Neural progenitor cell (in vitro differentiated cells): ENCODE measurements around the gene LMO1. TPM values are rescaled to one million over a fixed set of nuclear protein-coding genes. Genes with fewer than 3 reads are reported as not detected.

Experiments used
- DNase-seq: peaks from one replicate; pipeline ENCODE4 v3.0.0-alpha.2; 2016; ENCODE audit warnings: low spot score
- H2AFZ ChIP-seq: fragments of 200-600 bp; sonication (generic); replicated peaks from 2 replicates; pipeline ENCODE4 v1.6.1; 2016; ENCODE audit warnings: antibody characterized with exemption
- H3F3A ChIP-seq: fragments of 200-600 bp; sonication (generic); 2 replicates; pipeline ENCODE4 v1.6.1; 2016; ENCODE audit warnings: antibody characterized with exemption, low read depth
- H3K27ac ChIP-seq: fragments of 200-600 bp; sonication (generic); 2 replicates; pipeline ENCODE4 v1.5.1; 2016; ENCODE audit warnings: mild to moderate bottlenecking
- H3K27me3 ChIP-seq: fragments of 200-600 bp; sonication (generic); 2 replicates; pipeline ENCODE4 v1.6.1; 2016; ENCODE audit warnings: mild to moderate bottlenecking, moderate library complexity
- H3K36me3 ChIP-seq: fragments of 200-600 bp; sonication (generic); 2 replicates; pipeline ENCODE4 v1.5.1; 2016
- H3K4me1 ChIP-seq: fragments of 200-600 bp; sonication (generic); 2 replicates; pipeline ENCODE4 v1.6.1; 2016; ENCODE audit warnings: mixed run types
- H3K4me2 ChIP-seq: fragments of 200-600 bp; sonication (generic); 2 replicates; pipeline ENCODE4 v1.6.1; 2016
- H3K4me3 ChIP-seq: fragments of 200-600 bp; sonication (generic); 2 replicates; pipeline ENCODE4 v1.5.1; 2016
- H3K79me2 ChIP-seq: fragments of 200-600 bp; sonication (generic); 2 replicates; pipeline ENCODE4 v1.6.1; 2016; ENCODE audit warnings: low read depth
- H3K9ac ChIP-seq: fragments of 200-600 bp; sonication (generic); 2 replicates; pipeline ENCODE4 v1.6.1; 2016
- H3K9me3 ChIP-seq: fragments of 200-600 bp; sonication (generic); 2 replicates; pipeline ENCODE4 v1.5.1; 2016; ENCODE audit warnings: low read depth
- H4K20me1 ChIP-seq: fragments of 200-600 bp; sonication (generic); 2 replicates; pipeline ENCODE4 v1.6.1; 2016; ENCODE audit warnings: low read depth
- H3K27ac Mint-ChIP-seq: 3 replicates; pipeline ENCODE4 v1.8.0; 2021; ENCODE audit warnings: mixed read lengths
- H3K27me3 Mint-ChIP-seq: 2 replicates; pipeline ENCODE4 v1.8.0; 2022; ENCODE audit warnings: low read depth, mild to moderate bottlenecking, inconsistent platforms, moderate library complexity, mixed read lengths; ENCODE audit not compliant: insufficient read depth
- H3K36me3 Mint-ChIP-seq: 3 replicates; pipeline ENCODE4 v1.8.0; 2021; ENCODE audit warnings: mixed read lengths
- H3K4me1 Mint-ChIP-seq: 3 replicates; pipeline ENCODE4 v1.8.0; 2021; ENCODE audit warnings: mixed read lengths
- H3K4me3 Mint-ChIP-seq: 3 replicates; pipeline ENCODE4 v1.8.0; 2021; ENCODE audit warnings: mild to moderate bottlenecking, moderate library complexity, mixed read lengths
- H3K9me3 Mint-ChIP-seq: 3 replicates; pipeline ENCODE4 v1.8.0; 2020; ENCODE audit warnings: mixed read lengths
- EZH2 ChIP-seq: fragments of 200-600 bp; sonication (generic); IDR thresholded peaks from 2 replicates; pipeline ENCODE4 v1.6.1; 2017; ENCODE audit warnings: antibody characterized with exemption, mild to moderate bottlenecking, moderate library complexity
- EZH2phosphoT487 ChIP-seq: fragments of 200-600 bp; sonication (generic); IDR thresholded peaks from 2 replicates; pipeline ENCODE4 v1.6.1; 2017; ENCODE audit warnings: antibody characterized with exemption
- total RNA-seq: library from RNA; depleted of rRNA; stranded (reverse); fragments of >200 nt; gene quantifications from 2 replicates; pipeline ENCODE4 v1.2.3, GENCODE V29; 2015; ENCODE audit warnings: low replicate concordance
- TF ChIP-seq, protein P1 (sequence below): fragments of 200-600 bp; sonication (generic); IDR thresholded peaks from 2 replicates; pipeline ENCODE4 v1.5.1; 2017; ENCODE audit warnings: antibody characterized with exemption, mild to moderate bottlenecking

LMO1 gene
- total RNA-seq, 1 donor from 2014 or later: 2.9 TPM

DNA sequence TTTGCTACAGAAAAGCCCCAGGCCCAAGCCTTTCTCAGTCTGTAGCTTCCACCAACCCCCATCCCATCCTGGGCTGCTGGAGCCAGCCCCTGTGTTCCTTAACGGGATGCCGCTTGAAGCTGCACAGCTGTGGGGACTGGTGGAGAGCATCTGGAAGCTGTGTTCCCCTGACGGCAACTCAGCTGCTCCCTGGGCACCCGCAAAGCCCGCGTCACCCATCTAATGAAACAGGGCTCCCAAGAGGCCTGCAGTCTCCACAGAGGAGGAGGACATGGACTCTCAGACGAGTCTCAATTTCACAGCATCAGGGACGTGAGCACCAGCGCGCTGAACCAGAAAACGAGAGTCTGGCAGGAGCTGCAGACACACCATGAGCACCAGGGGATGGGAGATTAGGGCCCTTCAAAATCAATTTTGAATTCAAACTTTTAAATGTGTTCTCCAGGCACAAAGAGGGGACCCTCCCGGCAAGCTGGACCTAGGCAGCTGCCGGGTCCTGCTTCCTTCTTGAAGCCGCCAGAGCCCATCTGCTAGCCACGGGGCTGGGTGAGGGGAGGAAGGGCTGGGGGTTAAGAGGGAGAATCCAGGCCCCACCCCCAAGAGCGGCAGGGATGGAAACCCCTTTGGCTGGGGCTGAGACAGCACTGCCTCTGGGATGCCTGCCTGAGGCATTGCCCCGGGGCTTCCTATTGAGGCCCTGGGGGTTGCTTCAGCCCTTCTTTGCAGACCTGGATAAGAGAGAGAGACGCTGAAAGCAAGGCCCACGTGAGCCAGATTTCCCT, 21.0 kb downstream of the LMO1 start:
- no peak overlapping the region for H3K4me3 ChIP-seq
- Mint-ChIP-seq H3K4me1 (peaks cover 56% of the 10 kb centered on the region), H3K9me3 (peaks cover 6% of the 10 kb centered on the region), H3K4me3 (peak overlapping the region; percentile 60), H3K36me3 (peaks cover 2% of the 10 kb centered on the region), H3K27ac (peak overlapping the region; percentile 93), H3K27me3 (peaks cover 14% of the 10 kb centered on the region)
- TF ChIP-seq EZH2 (no peak), EZH2phosphoT487 (no peak)
- TF ChIP-seq, protein P1, sequence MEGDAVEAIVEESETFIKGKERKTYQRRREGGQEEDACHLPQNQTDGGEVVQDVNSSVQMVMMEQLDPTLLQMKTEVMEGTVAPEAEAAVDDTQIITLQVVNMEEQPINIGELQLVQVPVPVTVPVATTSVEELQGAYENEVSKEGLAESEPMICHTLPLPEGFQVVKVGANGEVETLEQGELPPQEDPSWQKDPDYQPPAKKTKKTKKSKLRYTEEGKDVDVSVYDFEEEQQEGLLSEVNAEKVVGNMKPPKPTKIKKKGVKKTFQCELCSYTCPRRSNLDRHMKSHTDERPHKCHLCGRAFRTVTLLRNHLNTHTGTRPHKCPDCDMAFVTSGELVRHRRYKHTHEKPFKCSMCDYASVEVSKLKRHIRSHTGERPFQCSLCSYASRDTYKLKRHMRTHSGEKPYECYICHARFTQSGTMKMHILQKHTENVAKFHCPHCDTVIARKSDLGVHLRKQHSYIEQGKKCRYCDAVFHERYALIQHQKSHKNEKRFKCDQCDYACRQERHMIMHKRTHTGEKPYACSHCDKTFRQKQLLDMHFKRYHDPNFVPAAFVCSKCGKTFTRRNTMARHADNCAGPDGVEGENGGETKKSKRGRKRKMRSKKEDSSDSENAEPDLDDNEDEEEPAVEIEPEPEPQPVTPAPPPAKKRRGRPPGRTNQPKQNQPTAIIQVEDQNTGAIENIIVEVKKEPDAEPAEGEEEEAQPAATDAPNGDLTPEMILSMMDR: no peak
- H3K36me3 ChIP-seq: no peaks in the 10 kb centered on the region
- H3K4me2 ChIP-seq: peak overlapping the region; percentile 57
- H3K27ac ChIP-seq: peak overlapping the region; percentile 60
- no peaks in the 10 kb centered on the region for H3K27me3 ChIP-seq
- H2AFZ ChIP-seq: peak overlapping the region; percentile 91
- peak; percentile 51 for DNase-seq
- no peaks in the 10 kb centered on the region for H3K9me3 ChIP-seq
- H3K9ac ChIP-seq: no peak overlapping the region
- H3K4me1 ChIP-seq: peaks cover 28% of the 10 kb centered on the region
- H3K79me2 ChIP-seq: peaks cover 41% of the 10 kb centered on the region
- H4K20me1 ChIP-seq: no peaks in the 10 kb centered on the region
- H3F3A ChIP-seq: peaks cover 34% of the 10 kb centered on the region

- H3F3A ChIP-seq: peaks cover 34% of the 10 kb centered on the region
- DNase-seq: no peak
- no peak overlapping the region for H3K9ac ChIP-seq
- peak overlapping the region; percentile 91 for H2AFZ ChIP-seq
- peaks cover 28% of the 10 kb centered on the region for H3K4me1 ChIP-seq
- H3K4me2 ChIP-seq: peak overlapping the region; percentile 57
- H3K4me3 Mint-ChIP-seq: no peak overlapping the region
- H3K9me3 ChIP-seq: no peaks in the 10 kb centered on the region
- peaks cover 35% of the 10 kb centered on the region for H3K79me2 ChIP-seq
- H3K27me3 ChIP-seq: no peaks in the 10 kb centered on the region
- no peaks in the 10 kb centered on the region for H4K20me1 ChIP-seq
- peaks cover 59% of the 10 kb centered on the region for H3K4me1 Mint-ChIP-seq
- peaks cover 14% of the 10 kb centered on the region for H3K27me3 Mint-ChIP-seq
- no peak overlapping the region for H3K4me3 ChIP-seq
- peak overlapping the region; percentile 60 for H3K27ac ChIP-seq
- peaks cover 6% of the 10 kb centered on the region for H3K9me3 Mint-ChIP-seq
- peak overlapping the region; percentile 93 for H3K27ac Mint-ChIP-seq
- no peaks in the 10 kb centered on the region for H3K36me3 ChIP-seq
- H3K36me3 Mint-ChIP-seq: peaks cover 2% of the 10 kb centered on the region
- TF ChIP-seq EZH2phosphoT487: no peak
- TF ChIP-seq EZH2: peak; percentile 24
These were observed 21.6 kb downstream of the LMO1 start for GRCh38 chr11:8242118-8242475.

- Histone ChIP-seq H2AFZ (no peak overlapping the region), H4K20me1 (no peaks in the 10 kb centered on the region), H3K9me3 (no peaks in the 10 kb centered on the region), H3K27me3 (no peaks in the 10 kb centered on the region), H3K79me2 (peaks cover 31% of the 10 kb centered on the region), H3K4me2 (peak overlapping the region; percentile 57), H3K9ac (no peak overlapping the region), H3K4me1 (peaks cover 28% of the 10 kb centered on the region), H3F3A (peaks cover 34% of the 10 kb centered on the region), H3K36me3 (no peaks in the 10 kb centered on the region), H3K4me3 (no peak overlapping the region), H3K27ac (peak overlapping the region; percentile 60)
- Mint-ChIP-seq H3K9me3 (peaks cover 6% of the 10 kb centered on the region), H3K4me1 (peaks cover 59% of the 10 kb centered on the region), H3K27me3 (peaks cover 14% of the 10 kb centered on the region), H3K36me3 (peaks cover 2% of the 10 kb centered on the region), H3K27ac (peak overlapping the region; percentile 93), H3K4me3 (no peak overlapping the region)
- TF ChIP-seq EZH2: no peak
- TF ChIP-seq, protein P1: no peak
- no peak for TF ChIP-seq EZH2phosphoT487
- DNase-seq: peak; percentile 66
These were observed 22.1 kb downstream of the LMO1 start for GRCh38 chr11:8241373-8242117.
